ENCODE results near the gene TPO. TPM values are rescaled to one million over a fixed set of nuclear protein-coding genes. Genes with fewer than 3 reads are reported as not detected.

TPO gene
- total RNA-seq, 1 experiment from 2014 or later: not detected

- intact Hi-C loops (cut with micrococcal nuclease): no loop called here
- Mint-ChIP-seq H3K27me3 (ENCODE audit: insufficient read depth, unreplicated experiment) (peaks cover 60% of the 10 kb centered on the region), H3K4me1 (ENCODE audit: insufficient read depth, unreplicated experiment) (no peaks in the 10 kb centered on the region), H3K36me3 (ENCODE audit: insufficient read depth, unreplicated experiment) (no peaks in the 10 kb centered on the region), H3K27ac (ENCODE audit: low read depth, unreplicated experiment) (no peak overlapping the region), H3K9me3 (ENCODE audit: unreplicated experiment) (no peaks in the 10 kb centered on the region), H3K4me3 (ENCODE audit: unreplicated experiment) (no peak overlapping the region)
- DNase-seq (ENCODE audit: unreplicated experiment): no peak
- POLR2A ChIA-PET: no interaction called here
- no peak for TF ChIP-seq CTCF (IDR thresholded peaks at IDR 0.05; ENCODE audit: unreplicated experiment)
- CTCF ChIA-PET: no interaction called here
- BruUV-seq (replicated peaks): no TSS peak
Measured at GRCh38 chr2:1422131-1422530, 8.9 kb downstream of the TPO start.

GRCh38 chr2:1422716-1423285 lies 9.5 kb downstream of the TPO start:
- Mint-ChIP-seq H3K27ac (ENCODE audit: low read depth, unreplicated experiment) (no peak overlapping the region), H3K4me1 (ENCODE audit: insufficient read depth, unreplicated experiment) (no peaks in the 10 kb centered on the region), H3K27me3 (ENCODE audit: insufficient read depth, unreplicated experiment) (peaks cover 67% of the 10 kb centered on the region), H3K9me3 (ENCODE audit: unreplicated experiment) (no peaks in the 10 kb centered on the region), H3K4me3 (ENCODE audit: unreplicated experiment) (no peak overlapping the region), H3K36me3 (ENCODE audit: insufficient read depth, unreplicated experiment) (no peaks in the 10 kb centered on the region)
- TF ChIP-seq CTCF (IDR thresholded peaks at IDR 0.05; ENCODE audit: unreplicated experiment): no peak
- no TSS peak for BruUV-seq (replicated peaks)
- CTCF ChIA-PET: no interaction called here
- DNase-seq (ENCODE audit: unreplicated experiment): no peak
- intact Hi-C loops (cut with micrococcal nuclease): no loop called here
- POLR2A ChIA-PET: no interaction called here

GRCh38 chr2:1427086-1427485 lies 13.8 kb downstream of the TPO start:
- H3K4me1 Mint-ChIP-seq (ENCODE audit: insufficient read depth, unreplicated experiment): no peaks in the 10 kb centered on the region
- H3K27me3 Mint-ChIP-seq (ENCODE audit: insufficient read depth, unreplicated experiment): peaks cover 54% of the 10 kb centered on the region
- H3K4me3 Mint-ChIP-seq (ENCODE audit: unreplicated experiment): no peak overlapping the region
- DNase-seq (ENCODE audit: unreplicated experiment): no peak
- intact Hi-C loops (cut with micrococcal nuclease): no loop called here
- H3K27ac Mint-ChIP-seq (ENCODE audit: low read depth, unreplicated experiment): no peak overlapping the region
- CTCF ChIA-PET: interaction anchor here (0.6 kb wide), 1 partner anchor 1354 kb away, joined by 3 read pairs; no protein-coding TSS in a partner anchor
- no peaks in the 10 kb centered on the region for H3K9me3 Mint-ChIP-seq (ENCODE audit: unreplicated experiment)
- BruUV-seq (replicated peaks): no TSS peak
- POLR2A ChIA-PET: no interaction called here
- no peaks in the 10 kb centered on the region for H3K36me3 Mint-ChIP-seq (ENCODE audit: insufficient read depth, unreplicated experiment)
- TF ChIP-seq CTCF (IDR thresholded peaks at IDR 0.05; ENCODE audit: unreplicated experiment): no peak

- no peaks in the 10 kb centered on the region for H3K4me1 Mint-ChIP-seq (ENCODE audit: insufficient read depth, unreplicated experiment)
- CTCF ChIA-PET: no interaction called here
Measured at GRCh38 chr2:1429895-1430294, 16.6 kb downstream of the TPO start.

More at GRCh38 chr2:1429895-1430294, 16.6 kb downstream of the TPO start:
- BruUV-seq (replicated peaks): no TSS peak
- H3K4me3 Mint-ChIP-seq (ENCODE audit: unreplicated experiment): no peak overlapping the region
- no peaks in the 10 kb centered on the region for H3K9me3 Mint-ChIP-seq (ENCODE audit: unreplicated experiment)
- POLR2A ChIA-PET: no interaction called here
- intact Hi-C loops (cut with micrococcal nuclease): no loop called here
- peaks cover 30% of the 10 kb centered on the region for H3K27me3 Mint-ChIP-seq (ENCODE audit: insufficient read depth, unreplicated experiment)
- TF ChIP-seq CTCF (IDR thresholded peaks at IDR 0.05; ENCODE audit: unreplicated experiment): no peak
- H3K27ac Mint-ChIP-seq (ENCODE audit: low read depth, unreplicated experiment): no peak overlapping the region
- DNase-seq (ENCODE audit: unreplicated experiment): no peak
- H3K36me3 Mint-ChIP-seq (ENCODE audit: insufficient read depth, unreplicated experiment): no peaks in the 10 kb centered on the region

Data from MCF 10A (cell line).